Kidney glomerular epithelial cell (primary cell): ENCODE results near the gene APOBEC3B.
A peak's percentile ranks its signal among the peaks of the same experiment; 100 is the strongest.
"Not testable (repeated sequence)": the region's sequence is repeated elsewhere in the genome, so short reads cannot be mapped to it uniquely, and the experiment has no call there.

Source experiments
- DNase-seq: peaks from one replicate; lab custom pipeline; 2025; lab: John Stamatoyannopoulos, UW

The APOBEC3B gene

GRCh38 chr22:39031434-39032295, 49.5 kb downstream of the APOBEC3B start:
- not testable (repeated sequence) for DNase-seq

DNA sequence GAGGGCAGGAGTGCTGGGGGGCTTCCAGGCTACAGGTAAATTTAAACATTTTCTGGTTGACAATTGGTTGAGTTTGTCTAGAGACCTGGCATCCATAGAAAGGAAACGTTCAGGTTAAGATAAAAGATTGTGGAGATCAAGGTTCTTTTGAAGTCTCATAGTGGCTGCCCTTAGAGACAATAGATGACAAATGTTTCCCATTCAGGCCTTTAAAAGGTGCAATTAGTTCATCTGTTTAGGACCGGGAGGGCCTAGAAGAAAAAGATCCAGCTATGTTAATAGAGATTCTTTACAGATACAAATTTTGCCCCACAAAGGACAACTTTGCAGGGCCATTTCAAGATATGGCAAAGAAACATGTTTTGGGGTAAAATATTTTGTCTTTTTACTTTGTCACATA, 54.9 kb downstream of the APOBEC3B start:
- not testable (repeated sequence) for DNase-seq

- DNase-seq, result no peak
These were observed 57.4 kb downstream of the APOBEC3B start for GRCh38 chr22:39039306-39040126.

DNA sequence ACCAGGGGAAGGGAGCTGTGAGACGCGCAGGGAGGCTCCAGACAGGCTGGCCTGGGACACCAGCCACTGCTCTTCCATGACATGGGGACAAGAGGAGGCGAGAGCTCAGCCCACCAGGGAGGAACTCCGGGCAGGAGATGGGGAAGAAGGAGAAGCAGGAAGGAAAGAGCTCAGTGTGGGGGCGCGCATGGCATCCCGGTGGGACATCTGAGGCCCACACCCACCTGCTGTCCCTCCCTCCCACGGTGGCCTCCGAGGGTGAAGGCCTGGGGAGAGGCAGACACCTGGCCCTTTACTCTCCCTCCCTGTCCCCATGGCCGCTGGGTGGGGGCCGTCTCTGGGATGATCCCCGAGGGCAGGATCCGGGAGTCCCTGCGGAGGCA, 58.0 kb downstream of the APOBEC3B start:
- DNase-seq, result not testable (repeated sequence)

DNA sequence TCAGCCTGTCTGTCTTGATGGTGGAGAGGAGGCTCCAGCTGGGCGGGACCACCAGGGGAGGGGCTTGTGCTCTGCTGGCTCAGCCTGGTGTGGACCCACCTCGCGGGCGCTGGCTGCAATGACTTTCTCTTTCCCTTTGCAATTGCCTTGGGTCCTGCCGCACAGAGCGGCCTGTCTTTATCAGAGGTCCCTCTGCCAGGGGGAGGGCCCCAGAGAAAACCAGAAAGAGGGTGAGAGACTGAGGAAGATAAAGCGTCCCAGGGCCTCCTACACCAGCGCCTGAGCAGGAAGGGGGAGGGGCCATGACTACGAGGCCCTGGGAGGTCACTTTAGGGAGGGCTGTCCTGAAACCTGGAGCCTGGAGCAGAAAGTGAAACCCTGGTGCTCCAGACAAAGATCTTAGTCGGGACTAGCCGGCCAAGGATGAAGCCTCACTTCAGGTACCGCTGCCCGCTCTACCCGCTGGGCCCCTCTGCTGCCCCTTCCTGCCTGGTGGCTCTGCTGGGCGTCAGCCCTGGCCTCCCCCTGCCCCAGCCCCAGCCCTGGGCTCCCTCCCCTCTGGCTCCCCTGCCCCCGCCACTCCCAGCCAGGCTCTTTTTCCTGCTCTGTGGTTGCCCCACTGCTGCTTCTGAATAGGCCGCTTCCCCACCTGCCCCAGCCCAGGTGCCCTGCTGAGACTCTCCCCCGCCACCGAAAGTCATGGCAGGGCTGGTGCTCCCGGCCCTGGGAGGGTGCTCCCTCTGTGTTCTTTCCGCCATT, 58.6 kb downstream of the APOBEC3B start, which contains the start of gene APOBEC3F:
Gene APOBEC3F, plus strand, starts transcription at position 327 of the 759 bp plus-strand sequence. Its CDS starts 97 bp downstream, at position 424.
- peak; percentile 33 for DNase-seq

GRCh38 chr22:39041908-39042307, 59.8 kb downstream of the APOBEC3B start:
- DNase-seq, result no peak
